Liver (tissue), 3 donors: ENCODE results near the gene ADAP1.

Experiments
- ATF3 ChIP-seq: IDR thresholded peaks from 2 replicates; pipeline ENCODE4 v1.6.1; 2016; ENCODE audit warnings: antibody characterized with exemption
- CTCF ChIP-seq: fragments of 150-350 bp; IDR thresholded peaks from 2 replicates; pipeline ENCODE4 v1.5.1; 2017; ENCODE audit warnings: improper control_type of control experiment, low read depth, low read length; ENCODE audit not compliant: missing input control
- EGR1 ChIP-seq, 2 donors: IDR thresholded peaks; 2 replicates each; pipeline ENCODE4 v1.6.1; 2016 to 2018; ENCODE audit warnings: antibody characterized with exemption in 2 of 2, low read depth in 2 of 2
- GABPA ChIP-seq, 2 donors: IDR thresholded peaks in 1 of 2; conservative IDR thresholded peaks in 1 of 2; 2 replicates each; pipeline ENCODE4 v1.6.1; 2016; ENCODE audit warnings: antibody characterized with exemption in 2 of 2, mild to moderate bottlenecking in 1 of 2, moderate library complexity in 1 of 2
- HNF4A ChIP-seq, 2 donors: conservative IDR thresholded peaks; 2 replicates each; pipeline ENCODE4 v1.6.1; 2016; ENCODE audit warnings: antibody characterized with exemption in 2 of 2, mild to moderate bottlenecking in 2 of 2
- RAD21 ChIP-seq, 2 donors: IDR thresholded peaks; 2 replicates each; pipeline ENCODE4 v1.6.1; 2016; ENCODE audit warnings: antibody characterized with exemption in 2 of 2, mild to moderate bottlenecking in 2 of 2
- REST ChIP-seq: IDR thresholded peaks from 2 replicates; pipeline ENCODE4 v1.6.1; 2016; ENCODE audit warnings: antibody characterized with exemption, mild to moderate bottlenecking
- SP1 ChIP-seq: IDR thresholded peaks from 2 replicates; pipeline ENCODE4 v1.6.1; 2018; ENCODE audit warnings: antibody characterized with exemption, mild to moderate bottlenecking
- TAF1 ChIP-seq: conservative IDR thresholded peaks from 2 replicates; pipeline ENCODE4 v1.6.1; 2016; ENCODE audit warnings: antibody characterized with exemption, mild to moderate bottlenecking
- TF ChIP-seq, protein P1 (sequence below): IDR thresholded peaks from 2 replicates; pipeline ENCODE4 v1.6.1; 2016; ENCODE audit warnings: antibody characterized with exemption
- TF ChIP-seq, protein P2 (sequence below): IDR thresholded peaks from 2 replicates; pipeline ENCODE4 v1.6.1; 2016; ENCODE audit warnings: antibody characterized with exemption
- donor health status: healthy.
- donor health status: healthy.

GRCh38 chr7:910441-910861 is 44.0 kb downstream of the ADAP1 start:
- TF ChIP-seq CTCF (no peak), HNF4A (conservative IDR thresholded peaks at IDR 0.05) (no peak), EGR1 (IDR thresholded peaks at IDR 0.05; ENCODE audit: low read depth in 2 of 2) (no peak), RAD21 (IDR thresholded peaks at IDR 0.05) (no peak), GABPA (IDR thresholded peaks at IDR 0.05 in 1 of 2, conservative IDR thresholded peaks at IDR 0.05 in 1 of 2) (no peak), TAF1 (no peak), SP1 (no peak), REST (no peak), ATF3 (no peak)
- TF ChIP-seq, protein P1, sequence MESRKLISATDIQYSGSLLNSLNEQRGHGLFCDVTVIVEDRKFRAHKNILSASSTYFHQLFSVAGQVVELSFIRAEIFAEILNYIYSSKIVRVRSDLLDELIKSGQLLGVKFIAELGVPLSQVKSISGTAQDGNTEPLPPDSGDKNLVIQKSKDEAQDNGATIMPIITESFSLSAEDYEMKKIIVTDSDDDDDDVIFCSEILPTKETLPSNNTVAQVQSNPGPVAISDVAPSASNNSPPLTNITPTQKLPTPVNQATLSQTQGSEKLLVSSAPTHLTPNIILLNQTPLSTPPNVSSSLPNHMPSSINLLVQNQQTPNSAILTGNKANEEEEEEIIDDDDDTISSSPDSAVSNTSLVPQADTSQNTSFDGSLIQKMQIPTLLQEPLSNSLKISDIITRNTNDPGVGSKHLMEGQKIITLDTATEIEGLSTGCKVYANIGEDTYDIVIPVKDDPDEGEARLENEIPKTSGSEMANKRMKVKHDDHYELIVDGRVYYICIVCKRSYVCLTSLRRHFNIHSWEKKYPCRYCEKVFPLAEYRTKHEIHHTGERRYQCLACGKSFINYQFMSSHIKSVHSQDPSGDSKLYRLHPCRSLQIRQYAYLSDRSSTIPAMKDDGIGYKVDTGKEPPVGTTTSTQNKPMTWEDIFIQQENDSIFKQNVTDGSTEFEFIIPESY: no peak
- TF ChIP-seq, protein P2, sequence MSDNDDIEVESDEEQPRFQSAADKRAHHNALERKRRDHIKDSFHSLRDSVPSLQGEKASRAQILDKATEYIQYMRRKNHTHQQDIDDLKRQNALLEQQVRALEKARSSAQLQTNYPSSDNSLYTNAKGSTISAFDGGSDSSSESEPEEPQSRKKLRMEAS: no peak
